ENCODE data around the gene NT5M. TPM values are rescaled to one million over a fixed set of nuclear protein-coding genes. Genes with fewer than 3 reads are reported as not detected.
A peak's percentile ranks its signal among the peaks of the same experiment; 100 is the strongest.

The NT5M gene
- total and polyA plus RNA-seq, 4 donors: 1.2 to 2.2 (median 1.6) TPM; not detected in 1

GRCh38 chr17:17366235-17366634 is 63.1 kb downstream of the NT5M start:
- Histone ChIP-seq H3K27ac (ENCODE audit: low read depth in 1 of 2, low read length in 2 of 2) (no peak overlapping the region), H3K4me1 (ENCODE audit: control insufficient read depth in 1 of 2, insufficient read depth in 2 of 2, low read length in 2 of 2) (no peaks in the 10 kb centered on the region), H3K9me3 (ENCODE audit: control insufficient read depth, low read length) (no peaks in the 10 kb centered on the region), H3K4me3 (ENCODE audit: low read length in 2 of 2) (no peak overlapping the region), H3K27me3 (ENCODE audit: control insufficient read depth in 1 of 2, insufficient read depth in 2 of 2, low read length in 1 of 2) (no peaks in the 10 kb centered on the region), H3K36me3 (ENCODE audit: control insufficient read depth in 1 of 2, insufficient read depth in 2 of 2, low read length in 1 of 2) (no peaks in the 10 kb centered on the region)
- DNase-seq (no peak), ATAC-seq (ENCODE audit: low FRiP score) (no peak)
- WGBS, 2 donors: 95 to 97% methylated on average over 1 of the region's 1 CpG
- intact Hi-C loops (cut with DNase I): no loop called here

DNA sequence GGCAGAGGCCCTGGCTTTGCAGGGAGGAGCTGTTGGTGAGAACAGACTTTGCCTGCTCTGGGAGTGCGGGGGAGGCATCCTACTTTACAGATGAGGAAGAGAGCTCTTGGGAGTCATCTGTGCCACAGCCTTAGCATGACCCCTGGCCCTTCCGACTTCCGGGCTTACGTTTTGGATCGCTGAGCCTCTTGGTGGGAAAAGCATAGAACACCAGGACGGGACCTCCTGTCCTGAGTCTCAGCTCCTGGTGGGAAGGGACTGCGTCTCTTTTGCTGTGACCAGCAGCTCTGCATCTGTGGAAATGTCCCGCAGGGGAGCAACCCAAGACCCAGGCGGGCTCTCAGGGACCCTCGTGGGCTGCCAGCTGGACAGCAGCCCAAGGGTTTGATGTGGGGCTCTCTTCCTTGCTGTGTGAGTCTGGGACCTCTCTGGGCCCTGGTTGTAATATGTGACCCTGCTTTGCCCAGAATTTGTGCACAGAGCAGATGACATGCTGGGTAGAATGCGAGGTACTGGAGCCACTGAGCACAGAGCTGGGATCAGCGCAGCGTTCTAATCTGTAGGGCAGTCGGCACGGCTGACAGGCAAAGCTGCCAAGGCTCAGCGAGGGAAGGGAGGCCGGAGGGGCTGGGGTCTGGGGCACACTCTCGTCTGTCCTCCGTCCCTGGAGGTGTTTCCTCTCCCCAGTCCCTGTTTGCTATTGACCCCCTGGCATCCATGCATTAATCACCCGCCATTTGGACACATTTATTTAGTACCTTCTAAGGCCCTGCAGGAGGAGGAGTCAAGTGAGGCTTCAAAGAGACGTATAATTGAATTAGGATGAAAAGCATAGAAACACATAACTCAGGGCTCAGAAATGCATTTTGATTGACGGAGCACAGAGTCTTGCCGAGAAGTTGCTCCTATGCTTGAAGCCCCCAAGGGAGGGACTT is 64.0 kb downstream of the NT5M start:
- intact Hi-C loops (cut with DNase I): no loop called here
- Histone ChIP-seq H3K27me3 (ENCODE audit: control insufficient read depth in 1 of 2, insufficient read depth in 2 of 2, low read length in 1 of 2) (no peaks in the 10 kb centered on the region), H3K9me3 (ENCODE audit: control insufficient read depth, low read length) (no peaks in the 10 kb centered on the region), H3K4me1 (ENCODE audit: control insufficient read depth in 1 of 2, insufficient read depth in 2 of 2, low read length in 2 of 2) (no peaks in the 10 kb centered on the region), H3K27ac (ENCODE audit: low read depth in 1 of 2, low read length in 2 of 2) (no peak overlapping the region), H3K36me3 (ENCODE audit: control insufficient read depth in 1 of 2, insufficient read depth in 2 of 2, low read length in 1 of 2) (no peaks in the 10 kb centered on the region), H3K4me3 (ENCODE audit: low read length in 2 of 2) (no peak overlapping the region)
- DNase-seq (peak in 1 of 2 donors; percentile 61), ATAC-seq (ENCODE audit: low FRiP score) (no peak)
- WGBS, 2 donors: 40 to 47% methylated on average over 22 to 23 of the region's 23 CpGs

- H3K4me1 ChIP-seq (ENCODE audit: control insufficient read depth in 1 of 2, insufficient read depth in 2 of 2, low read length in 2 of 2): no peaks in the 10 kb centered on the region
- no peaks in the 10 kb centered on the region for H3K9me3 ChIP-seq (ENCODE audit: control insufficient read depth, low read length)
- no peak overlapping the region for H3K4me3 ChIP-seq (ENCODE audit: low read length in 2 of 2)
- DNase-seq (peak in 1 of 2 donors; percentile 40), ATAC-seq (ENCODE audit: low FRiP score) (no peak)
- no peaks in the 10 kb centered on the region for H3K27me3 ChIP-seq (ENCODE audit: control insufficient read depth in 1 of 2, insufficient read depth in 2 of 2, low read length in 1 of 2)
- H3K27ac ChIP-seq (ENCODE audit: low read depth in 1 of 2, low read length in 2 of 2): no peak overlapping the region
- H3K36me3 ChIP-seq (ENCODE audit: control insufficient read depth in 1 of 2, insufficient read depth in 2 of 2, low read length in 1 of 2): no peaks in the 10 kb centered on the region
- WGBS, 2 donors: 51 to 54% methylated on average over 5 of the region's 5 CpGs
- intact Hi-C loops (cut with DNase I): no loop called here
These were observed 64.8 kb downstream of the NT5M start for GRCh38 chr17:17367931-17368330.

DNA sequence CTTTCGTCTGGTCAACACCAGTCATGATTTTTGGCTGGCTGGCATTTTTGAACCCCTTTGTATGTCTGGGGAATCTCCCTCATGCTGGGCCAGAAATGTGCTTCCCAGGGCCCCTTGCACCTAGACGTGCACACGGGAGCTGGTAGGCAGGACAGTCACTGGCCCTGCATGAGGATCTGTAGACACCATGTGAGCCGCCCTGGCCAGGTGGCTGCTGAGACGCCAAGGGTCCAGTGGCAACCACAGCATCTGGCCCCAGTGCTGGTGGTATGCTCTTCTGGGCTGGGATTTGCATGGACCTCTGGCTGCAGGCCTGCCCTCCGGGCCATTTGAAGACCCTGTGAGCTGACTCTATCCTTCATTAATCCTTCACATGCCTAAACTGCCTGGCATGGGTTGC is 67.5 kb downstream of the NT5M start:
- Histone ChIP-seq H3K36me3 (ENCODE audit: control insufficient read depth in 1 of 2, insufficient read depth in 2 of 2, low read length in 1 of 2) (no peaks in the 10 kb centered on the region), H3K4me3 (ENCODE audit: low read length in 2 of 2) (no peak overlapping the region), H3K9me3 (ENCODE audit: control insufficient read depth, low read length) (no peaks in the 10 kb centered on the region), H3K27me3 (ENCODE audit: control insufficient read depth in 1 of 2, insufficient read depth in 2 of 2, low read length in 1 of 2) (no peaks in the 10 kb centered on the region), H3K27ac (ENCODE audit: low read depth in 1 of 2, low read length in 2 of 2) (no peak overlapping the region), H3K4me1 (ENCODE audit: control insufficient read depth in 1 of 2, insufficient read depth in 2 of 2, low read length in 2 of 2) (no peaks in the 10 kb centered on the region)
- peak in 1 of 2 donors; percentile 59 for DNase-seq
- intact Hi-C loops (cut with DNase I): no loop called here
- ATAC-seq (ENCODE audit: low FRiP score): no peak
- WGBS, 2 donors: 92 to 95% methylated on average over 6 of the region's 6 CpGs

- no peaks in the 10 kb centered on the region for H3K9me3 ChIP-seq (ENCODE audit: control insufficient read depth, low read length)
- no peaks in the 10 kb centered on the region for H3K36me3 ChIP-seq (ENCODE audit: control insufficient read depth in 1 of 2, insufficient read depth in 2 of 2, low read length in 1 of 2)
- intact Hi-C loops (cut with DNase I): no loop called here
- WGBS, 2 donors: 74 to 82% methylated on average over 11 of the region's 11 CpGs
- H3K27me3 ChIP-seq (ENCODE audit: control insufficient read depth in 1 of 2, insufficient read depth in 2 of 2, low read length in 1 of 2): no peaks in the 10 kb centered on the region
- H3K4me3 ChIP-seq (ENCODE audit: low read length in 2 of 2): no peak overlapping the region
- DNase-seq (peak in 1 of 2 donors; percentile 30), ATAC-seq (ENCODE audit: low FRiP score) (no peak)
- no peaks in the 10 kb centered on the region for H3K4me1 ChIP-seq (ENCODE audit: control insufficient read depth in 1 of 2, insufficient read depth in 2 of 2, low read length in 2 of 2)
- H3K27ac ChIP-seq (ENCODE audit: low read depth in 1 of 2, low read length in 2 of 2): no peak overlapping the region
These were observed 69.8 kb downstream of the NT5M start for GRCh38 chr17:17372856-17373520.

- Histone ChIP-seq H3K4me1 (ENCODE audit: control insufficient read depth in 1 of 2, insufficient read depth in 2 of 2, low read length in 2 of 2) (no peaks in the 10 kb centered on the region), H3K9me3 (ENCODE audit: control insufficient read depth, low read length) (no peaks in the 10 kb centered on the region), H3K27ac (ENCODE audit: low read depth in 1 of 2, low read length in 2 of 2) (no peak overlapping the region), H3K4me3 (ENCODE audit: low read length in 2 of 2) (no peak overlapping the region), H3K27me3 (ENCODE audit: control insufficient read depth in 1 of 2, insufficient read depth in 2 of 2, low read length in 1 of 2) (no peaks in the 10 kb centered on the region), H3K36me3 (ENCODE audit: control insufficient read depth in 1 of 2, insufficient read depth in 2 of 2, low read length in 1 of 2) (no peaks in the 10 kb centered on the region)
- ATAC-seq (ENCODE audit: low FRiP score): no peak
- WGBS, 2 donors: 85 to 91% methylated on average over 6 of the region's 6 CpGs
- intact Hi-C loops (cut with DNase I): no loop called here
- DNase-seq: peak in 1 of 2 donors; percentile 9
These were observed 72.7 kb downstream of the NT5M start for GRCh38 chr17:17375841-17376240.

GRCh38 chr17:17376362-17376761 is 73.2 kb downstream of the NT5M start:
- Histone ChIP-seq H3K27me3 (ENCODE audit: control insufficient read depth in 1 of 2, insufficient read depth in 2 of 2, low read length in 1 of 2) (no peaks in the 10 kb centered on the region), H3K36me3 (ENCODE audit: control insufficient read depth in 1 of 2, insufficient read depth in 2 of 2, low read length in 1 of 2) (no peaks in the 10 kb centered on the region), H3K4me1 (ENCODE audit: control insufficient read depth in 1 of 2, insufficient read depth in 2 of 2, low read length in 2 of 2) (no peaks in the 10 kb centered on the region), H3K9me3 (ENCODE audit: control insufficient read depth, low read length) (no peaks in the 10 kb centered on the region), H3K4me3 (ENCODE audit: low read length in 2 of 2) (no peak overlapping the region), H3K27ac (ENCODE audit: low read depth in 1 of 2, low read length in 2 of 2) (no peak overlapping the region)
- ATAC-seq (ENCODE audit: low FRiP score): no peak
- intact Hi-C loops (cut with DNase I): no loop called here
- 64 to 70% methylated on average over 5 of the region's 5 CpGs for WGBS, 2 donors
- DNase-seq: peak in 1 of 2 donors; percentile 28

DNA sequence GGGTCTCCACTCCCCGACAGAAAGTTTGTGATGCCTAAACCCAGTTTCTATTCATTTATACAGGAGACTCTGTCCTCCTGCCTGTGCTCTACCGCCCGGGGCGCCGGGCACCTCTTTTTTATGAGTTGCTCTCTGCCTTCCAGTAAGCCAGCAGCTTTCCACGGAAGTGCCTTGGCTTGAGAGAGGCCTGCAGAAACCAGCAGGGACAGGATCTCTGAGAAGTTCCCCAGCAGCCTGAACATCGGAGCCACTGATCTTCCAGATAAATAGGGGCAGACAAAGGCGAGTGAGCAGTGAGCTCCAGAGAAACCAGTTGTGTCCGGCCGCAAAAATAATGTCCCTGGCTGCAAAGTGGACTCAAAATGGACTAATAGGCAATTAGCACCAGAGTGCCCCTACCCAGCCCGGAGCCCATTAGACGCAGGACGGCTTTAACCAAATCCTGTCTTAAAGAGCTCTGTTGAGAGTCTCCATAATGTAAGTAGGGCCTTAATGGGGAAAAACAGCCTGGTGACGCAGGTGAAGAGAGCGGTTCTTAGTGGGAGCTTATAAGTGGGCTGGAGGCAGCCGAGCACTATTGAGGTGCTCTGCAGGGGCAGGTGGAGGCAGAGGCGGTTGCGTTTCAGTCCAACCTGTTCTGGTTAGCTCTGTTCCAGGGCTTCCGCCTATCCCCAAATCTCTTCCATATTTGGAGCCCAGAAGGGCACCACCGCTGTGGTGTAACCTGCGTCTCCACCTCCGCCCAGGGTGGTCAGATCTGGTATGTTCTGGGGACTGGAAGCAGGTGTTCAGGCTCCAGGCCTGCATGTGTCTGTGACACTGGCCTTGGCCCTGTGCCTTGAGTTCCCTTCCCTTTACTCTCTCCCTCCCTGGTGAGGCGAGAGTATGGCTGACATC is 74.1 kb downstream of the NT5M start:
- H3K27me3 ChIP-seq (ENCODE audit: control insufficient read depth in 1 of 2, insufficient read depth in 2 of 2, low read length in 1 of 2): no peaks in the 10 kb centered on the region
- H3K36me3 ChIP-seq (ENCODE audit: control insufficient read depth in 1 of 2, insufficient read depth in 2 of 2, low read length in 1 of 2): no peaks in the 10 kb centered on the region
- no peak overlapping the region for H3K27ac ChIP-seq (ENCODE audit: low read depth in 1 of 2, low read length in 2 of 2)
- intact Hi-C loops (cut with DNase I): no loop called here
- H3K9me3 ChIP-seq (ENCODE audit: control insufficient read depth, low read length): no peaks in the 10 kb centered on the region
- ATAC-seq (ENCODE audit: low FRiP score) (no peak), DNase-seq (peak in 1 of 2 donors; percentile 60)
- H3K4me1 ChIP-seq (ENCODE audit: control insufficient read depth in 1 of 2, insufficient read depth in 2 of 2, low read length in 2 of 2): no peaks in the 10 kb centered on the region
- 89 to 91% methylated on average over 23 of the region's 23 CpGs for WGBS, 2 donors
- no peak overlapping the region for H3K4me3 ChIP-seq (ENCODE audit: low read length in 2 of 2)

All from aorta (tissue), 5 donors.